Measurements from ENCODE around the gene BHLHA15.
"Not testable (repeated sequence)": the region's sequence is repeated elsewhere in the genome, so short reads cannot be mapped to it uniquely, and the experiment has no call there.

The BHLHA15 gene

DNA sequence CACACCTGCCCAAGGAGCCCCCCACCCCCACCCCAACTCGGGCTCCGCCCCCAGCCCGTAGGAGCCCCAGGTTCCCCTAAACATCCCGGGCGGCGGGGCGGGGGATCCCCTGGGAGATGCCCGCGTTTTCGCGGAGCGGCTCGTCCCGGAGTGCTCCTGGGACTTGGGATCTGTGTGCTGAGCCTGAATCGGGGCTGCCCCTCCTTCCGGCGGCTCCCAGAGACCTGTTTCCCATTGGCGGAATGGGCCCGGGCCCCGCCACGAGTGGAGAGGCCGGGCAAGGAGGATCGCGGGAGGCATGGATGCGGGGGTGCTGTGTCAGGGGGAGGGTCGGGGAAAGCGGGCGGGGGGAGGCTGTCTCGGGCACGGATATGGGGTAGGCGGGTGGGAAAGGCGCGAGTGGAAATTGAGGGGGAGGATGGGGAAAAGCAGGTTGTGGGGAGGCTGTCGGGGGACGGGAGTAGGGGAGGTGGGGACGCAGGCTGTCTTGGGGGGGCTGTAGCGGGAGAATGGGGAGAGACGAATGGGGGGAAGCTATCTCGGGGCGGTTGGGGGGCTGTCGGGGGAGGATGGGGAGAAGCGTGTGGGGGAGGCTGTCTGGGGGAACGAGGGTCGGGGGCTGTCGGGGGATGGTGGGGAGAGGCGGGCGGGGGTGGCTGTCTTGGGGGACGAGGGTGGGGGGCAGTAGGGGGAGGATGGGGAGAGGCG, 572 bp upstream of the BHLHA15 start:
- DNase-seq (ENCODE audit: low read depth) = no peak

DNA sequence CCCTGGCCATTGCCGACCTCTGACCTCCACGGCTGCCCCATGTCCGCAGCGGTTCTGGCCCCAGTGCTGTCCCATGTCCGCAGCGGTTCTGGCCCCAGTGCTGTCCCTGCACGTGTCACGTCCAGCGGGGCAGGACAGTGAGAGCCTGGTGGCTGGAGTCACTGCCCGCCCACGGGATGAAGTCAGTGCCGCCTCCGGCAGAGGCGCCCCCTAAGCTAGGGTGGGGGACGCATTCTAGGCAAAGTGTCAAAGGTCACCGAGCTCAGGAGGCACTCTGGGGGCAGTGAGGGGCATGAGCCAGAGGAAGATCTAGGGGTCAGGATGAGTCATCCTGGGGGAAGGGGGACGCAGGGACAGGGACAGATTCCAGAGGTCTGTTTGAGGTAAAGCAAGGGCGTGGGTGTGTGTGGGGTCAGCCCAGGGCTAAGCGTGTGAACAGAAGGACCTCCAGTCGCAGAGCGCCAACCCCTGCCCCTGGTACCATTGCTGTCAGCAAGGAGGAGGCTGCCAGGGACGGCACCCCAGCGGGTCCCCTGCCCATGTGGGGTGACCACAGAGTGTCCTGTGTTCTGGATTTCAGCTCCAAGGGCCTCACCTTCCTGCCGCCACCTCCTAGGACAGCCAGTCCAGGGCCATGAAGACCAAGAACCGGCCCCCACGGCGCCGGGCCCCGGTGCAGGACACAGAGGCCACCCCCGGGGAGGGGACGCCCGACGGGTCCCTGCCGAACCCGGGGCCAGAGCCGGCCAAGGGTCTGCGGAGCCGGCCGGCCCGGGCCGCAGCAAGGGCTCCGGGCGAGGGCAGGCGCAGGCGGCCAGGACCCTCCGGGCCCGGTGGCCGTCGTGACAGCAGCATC, 665 bp downstream of the BHLHA15 start:
- DNase-seq (ENCODE audit: low read depth) = no peak

DNA sequence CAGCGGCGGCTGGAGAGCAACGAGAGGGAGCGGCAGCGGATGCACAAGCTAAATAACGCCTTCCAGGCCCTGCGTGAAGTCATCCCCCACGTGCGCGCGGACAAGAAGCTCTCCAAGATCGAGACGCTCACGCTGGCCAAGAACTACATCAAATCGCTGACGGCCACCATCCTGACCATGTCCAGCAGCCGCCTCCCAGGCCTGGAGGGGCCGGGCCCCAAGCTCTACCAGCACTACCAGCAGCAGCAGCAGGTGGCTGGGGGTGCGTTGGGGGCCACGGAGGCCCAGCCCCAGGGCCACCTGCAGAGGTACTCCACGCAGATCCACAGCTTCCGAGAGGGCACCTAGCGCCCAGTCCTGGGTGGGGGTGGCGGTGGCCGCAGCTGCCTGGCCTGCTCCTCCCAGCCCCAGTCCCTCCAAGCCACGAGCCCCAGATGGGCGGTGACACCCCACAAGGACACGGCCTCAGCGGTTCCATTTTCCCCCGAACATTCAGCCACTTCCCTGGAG, 1.3 kb downstream of the BHLHA15 start:
- DNase-seq (ENCODE audit: low read depth) = no peak

DNA sequence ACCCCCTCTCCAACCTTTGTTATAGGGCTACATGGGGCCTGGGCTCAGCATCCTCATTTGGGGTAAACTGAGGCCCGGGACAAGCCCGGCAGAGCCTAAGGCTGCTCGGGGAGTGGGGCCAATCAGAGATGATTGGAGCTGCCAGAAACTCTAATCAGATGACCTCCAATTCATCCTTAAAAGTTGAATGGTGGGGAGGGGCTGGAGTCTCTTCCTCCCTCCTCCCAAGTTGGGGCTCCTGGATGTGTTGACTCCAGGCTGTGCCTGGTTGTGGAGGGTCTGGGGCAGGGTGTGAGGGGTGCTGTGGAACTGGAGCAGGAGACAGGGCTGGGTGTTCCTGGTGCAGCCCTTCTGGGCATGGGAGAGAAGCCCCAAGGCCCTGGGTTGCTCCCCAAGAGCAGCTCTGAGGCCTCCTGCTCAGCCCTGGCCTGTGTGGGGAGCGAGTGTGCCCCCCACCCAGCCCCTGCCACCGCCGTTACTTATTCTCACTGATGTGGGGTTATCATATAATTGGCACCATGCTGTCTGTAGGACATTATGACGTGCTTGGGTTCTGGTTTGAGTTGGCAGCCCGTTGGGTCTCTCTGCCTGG, 2.2 kb downstream of the BHLHA15 start:
- DNase-seq (ENCODE audit: low read depth) = no peak

DNA sequence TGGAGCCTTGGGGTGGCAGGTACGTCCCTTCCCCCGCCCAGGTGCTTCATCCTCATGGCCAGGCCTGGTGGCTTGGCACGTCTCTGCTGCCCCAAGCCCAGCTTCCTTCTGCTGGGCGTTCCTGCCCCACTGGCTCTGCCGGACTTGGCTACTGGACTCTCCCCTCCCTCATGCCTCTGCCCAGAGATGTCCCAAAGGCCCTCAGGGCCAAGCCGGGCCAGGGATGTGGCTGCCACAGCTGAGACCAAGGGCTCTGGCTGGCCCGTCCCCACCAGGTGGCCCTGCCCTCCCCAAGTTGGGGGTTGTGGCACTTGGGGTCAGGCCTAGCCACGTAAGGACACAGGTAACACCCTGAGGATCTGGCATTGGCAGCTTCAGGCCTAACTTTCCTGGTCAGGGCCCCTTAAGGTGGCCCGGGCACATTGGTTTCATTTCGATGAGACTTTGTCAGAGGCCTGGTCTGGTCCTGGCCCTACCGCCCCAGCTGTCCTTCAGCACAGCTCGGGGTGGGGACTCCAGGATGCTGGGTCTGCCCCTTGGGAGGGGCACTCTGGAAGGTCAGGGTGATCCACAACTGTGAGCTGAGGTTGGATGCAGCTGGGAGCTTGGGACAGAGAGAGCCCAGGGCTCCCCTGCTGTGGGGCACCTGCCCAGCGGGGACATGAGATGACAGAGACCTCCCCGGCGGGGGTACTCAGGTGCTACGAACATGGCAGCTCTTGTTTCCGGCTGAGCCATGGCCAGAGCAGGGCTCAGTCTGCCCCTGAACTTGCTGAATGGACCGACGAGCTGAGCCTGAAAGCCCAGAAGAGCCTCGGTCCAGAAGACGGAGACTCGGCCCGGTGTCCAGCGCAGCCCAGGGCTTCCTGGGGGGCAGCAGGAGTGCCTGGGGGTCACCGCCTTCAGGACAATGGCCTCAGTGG, 2.9 kb downstream of the BHLHA15 start:
- DNase-seq (ENCODE audit: low read depth) = no peak

DNA sequence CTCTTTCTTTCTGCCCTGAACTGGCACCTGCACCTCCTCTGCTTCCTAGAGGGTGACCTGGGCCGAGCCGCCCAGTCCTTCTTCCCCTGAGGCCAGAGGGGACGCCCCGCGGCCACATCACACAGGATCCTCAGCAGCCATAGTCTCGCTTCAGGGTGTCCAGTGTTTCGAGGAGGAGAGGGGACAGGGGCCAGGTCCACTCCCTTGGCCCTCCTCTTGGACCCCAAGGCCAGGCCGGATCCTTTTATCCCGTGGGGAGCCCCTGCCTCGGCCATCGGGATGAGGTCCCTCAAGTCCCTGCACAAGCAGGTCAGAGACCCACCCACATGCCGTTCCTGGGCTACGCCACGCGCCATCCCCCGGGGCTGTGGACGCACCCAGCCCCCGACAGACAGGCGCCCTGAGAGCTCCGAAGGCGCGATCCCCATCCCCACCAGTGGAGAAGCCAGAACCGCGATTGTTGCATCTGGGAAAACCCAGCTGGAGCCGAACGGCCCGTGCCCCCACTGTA, 3.6 kb downstream of the BHLHA15 start:
- DNase-seq (ENCODE audit: low read depth) = no peak

DNA sequence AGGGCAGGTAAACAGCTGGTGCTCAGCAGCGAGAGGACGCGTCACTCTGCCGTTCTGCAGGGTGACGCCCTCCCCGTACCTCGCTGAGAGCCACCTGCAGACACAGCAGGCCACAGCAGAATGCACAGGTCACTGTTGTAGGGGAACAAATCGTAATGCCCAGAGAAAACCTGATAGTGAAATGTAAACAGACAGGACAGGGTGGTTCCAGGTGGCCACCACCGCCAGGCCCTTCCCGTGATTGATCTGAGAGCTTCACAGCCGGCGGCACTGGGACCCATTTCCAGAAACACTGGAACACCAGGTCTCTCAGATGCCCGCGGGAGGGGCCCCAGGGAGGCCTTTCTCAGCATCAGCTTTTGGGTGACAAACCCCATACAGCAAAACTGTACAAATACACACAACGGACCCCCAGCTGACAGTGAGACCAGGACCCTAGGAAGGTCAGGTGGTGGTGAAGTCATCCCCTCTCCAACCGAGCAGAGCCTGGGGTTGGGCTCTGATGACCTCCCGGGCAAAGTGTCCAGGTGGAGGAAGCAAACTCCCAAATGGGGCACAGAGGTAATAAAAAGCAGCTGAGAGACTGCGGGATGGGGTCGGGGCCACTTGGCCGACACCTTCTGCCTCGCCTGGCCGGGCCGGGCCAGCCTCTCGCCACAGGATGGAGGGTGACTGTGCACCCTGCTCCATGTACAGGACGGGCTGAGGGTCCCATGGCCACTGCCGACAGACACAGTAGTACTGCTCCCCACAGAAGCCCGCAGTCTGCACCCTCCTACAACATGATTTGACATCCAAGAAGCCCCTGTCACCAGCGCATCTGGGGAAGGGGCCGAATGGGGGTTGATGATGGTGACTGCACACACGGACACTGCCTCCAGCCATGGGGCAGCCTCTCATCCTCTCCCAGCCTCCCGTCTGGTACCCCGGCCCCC, 4.6 kb downstream of the BHLHA15 start:
- no peak for DNase-seq (ENCODE audit: low read depth)

DNA sequence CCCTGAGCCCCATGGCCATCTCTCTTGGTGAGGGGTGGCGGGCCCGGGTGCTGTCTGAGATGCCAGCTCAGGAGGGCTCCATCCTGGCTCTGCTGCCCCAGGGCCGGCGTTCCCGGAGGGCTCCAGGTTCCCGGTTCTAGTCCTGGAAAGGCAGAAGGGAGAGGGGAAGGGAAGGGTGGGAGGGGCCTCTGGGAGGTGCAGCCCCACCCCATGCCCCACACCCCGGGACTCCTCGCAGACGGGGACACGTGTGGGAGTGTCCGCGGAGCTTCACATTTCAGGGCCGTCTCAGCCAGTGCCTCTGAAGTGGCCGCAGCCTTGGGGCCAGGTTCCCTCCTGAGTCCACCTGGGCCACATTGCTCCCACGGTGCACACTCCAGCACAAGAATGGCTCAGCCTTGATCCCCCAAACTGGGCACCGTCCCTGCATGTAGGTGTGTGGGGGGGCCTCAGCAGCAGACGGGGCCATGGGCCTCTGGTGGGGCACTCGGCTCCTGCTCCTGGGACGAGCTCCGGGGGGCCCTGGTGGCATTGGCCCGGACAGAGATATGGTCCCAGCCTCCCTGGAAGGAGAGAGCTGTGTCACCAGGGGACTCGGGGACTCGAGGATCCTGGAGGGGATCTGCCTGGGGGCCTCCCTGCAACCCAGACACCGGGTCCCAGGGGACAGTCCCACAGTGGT, 5.8 kb downstream of the BHLHA15 start:
- DNase-seq (ENCODE audit: low read depth) = no peak

DNA sequence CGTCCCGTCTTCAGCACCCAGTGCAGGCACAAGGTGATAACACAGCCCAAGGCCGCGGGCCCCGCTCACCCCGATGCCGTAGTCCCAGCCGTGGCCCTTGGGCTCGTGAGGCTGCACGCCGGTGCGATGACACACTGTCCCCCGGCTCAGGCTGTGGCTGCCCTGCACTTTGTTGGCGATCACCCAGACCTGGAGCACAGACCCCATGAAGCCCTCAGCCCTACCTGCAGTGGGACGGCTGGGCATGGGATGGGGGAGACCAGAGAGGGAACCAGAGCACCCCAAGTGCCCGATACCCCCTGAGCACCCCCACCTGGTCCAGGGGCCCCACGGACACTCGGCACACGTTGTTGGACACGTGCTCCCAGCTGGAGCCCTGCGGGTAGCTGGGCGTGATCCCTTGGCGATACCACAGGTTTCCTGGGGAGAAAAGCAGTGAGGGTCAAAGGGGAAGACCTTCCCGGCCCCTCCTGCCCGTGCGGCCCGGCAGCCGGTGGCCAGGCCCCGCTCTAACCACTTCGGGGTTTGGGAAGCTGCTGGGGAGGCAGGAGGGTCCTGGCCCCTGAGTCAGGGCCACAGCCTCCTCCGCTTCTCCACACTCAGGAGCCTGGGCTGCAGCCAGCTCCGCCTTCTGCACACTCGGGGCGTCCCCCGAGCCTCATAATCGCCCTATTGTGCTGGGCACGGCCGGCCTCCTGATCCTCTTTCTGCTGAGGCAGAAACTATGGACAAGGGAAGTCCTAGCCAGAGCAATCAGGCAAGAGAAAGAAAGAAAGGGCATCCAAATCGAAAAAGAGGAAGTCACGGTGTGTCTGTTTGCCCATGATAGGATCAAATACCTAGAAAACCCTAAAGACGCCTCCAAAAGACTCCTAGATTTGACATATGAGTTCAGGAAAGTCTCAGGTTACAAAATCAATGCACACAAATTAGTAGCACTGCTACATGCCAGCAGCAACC, 6.7 kb downstream of the BHLHA15 start:
- no peak for DNase-seq (ENCODE audit: low read depth)

DNA sequence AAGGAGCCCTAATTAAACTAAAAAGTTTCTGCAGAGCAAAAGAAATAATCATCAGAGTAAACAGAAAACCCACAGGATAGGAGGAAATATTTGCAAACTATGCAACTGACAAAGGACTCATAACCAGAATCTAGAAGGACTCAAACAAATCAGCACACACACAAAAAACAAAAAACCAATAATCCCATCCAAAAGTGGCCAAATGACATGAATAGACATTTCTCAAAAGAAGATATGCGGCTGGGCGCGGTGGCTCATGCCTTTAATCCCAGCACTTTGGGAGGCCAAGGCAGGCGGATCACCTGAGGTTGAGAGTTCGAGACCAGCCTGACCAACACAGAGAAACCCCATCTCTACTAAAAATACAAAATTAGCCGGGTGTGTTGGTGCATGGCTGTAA, 8.1 kb downstream of the BHLHA15 start:
- not testable (repeated sequence) for DNase-seq (ENCODE audit: low read depth)

DNA sequence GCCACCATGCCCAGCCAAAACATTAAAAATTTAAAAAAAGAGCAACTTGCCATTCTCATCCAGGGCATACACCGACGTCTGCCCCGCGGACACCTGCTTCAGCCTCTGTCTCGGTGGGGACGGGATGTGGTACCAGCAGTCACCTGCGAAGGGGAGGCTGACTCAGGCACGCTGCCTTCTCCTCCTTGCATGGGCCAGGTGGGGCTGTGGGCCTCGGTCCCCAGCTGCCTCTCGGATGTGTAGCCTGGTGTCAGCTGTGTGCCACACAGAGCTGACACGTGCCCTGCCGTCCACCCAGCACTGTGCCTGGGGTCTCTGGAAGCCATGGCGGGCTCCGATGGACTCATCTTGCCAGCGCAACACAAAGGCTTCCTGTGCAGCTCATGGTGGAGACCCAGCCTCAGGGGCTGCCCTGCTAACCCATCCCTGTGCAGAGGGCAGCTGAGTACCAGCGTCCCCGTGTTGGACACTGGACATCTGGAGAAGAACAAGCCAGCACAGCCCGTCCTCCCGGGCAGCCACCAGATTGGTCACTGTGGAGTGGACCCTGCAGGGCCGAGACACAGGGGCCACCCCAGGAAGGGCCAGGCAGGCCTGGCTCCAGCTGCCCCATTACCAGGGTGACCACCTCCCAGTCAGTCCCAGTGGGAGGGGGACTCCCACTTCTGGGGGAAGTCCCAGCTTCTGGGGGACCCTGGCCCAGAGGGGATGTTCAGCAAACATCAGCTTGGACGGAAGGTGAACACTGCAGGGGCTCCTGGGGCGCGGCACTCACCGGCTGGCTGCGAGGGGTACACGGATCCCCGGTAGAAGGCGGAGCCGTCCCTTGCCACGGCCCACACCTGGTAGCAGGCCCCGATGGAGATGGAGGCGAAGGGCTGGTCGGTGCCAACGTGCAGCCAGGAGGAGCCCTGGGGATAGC, 10.6 kb downstream of the BHLHA15 start:
- DNase-seq (ENCODE audit: low read depth) = no peak

DNA sequence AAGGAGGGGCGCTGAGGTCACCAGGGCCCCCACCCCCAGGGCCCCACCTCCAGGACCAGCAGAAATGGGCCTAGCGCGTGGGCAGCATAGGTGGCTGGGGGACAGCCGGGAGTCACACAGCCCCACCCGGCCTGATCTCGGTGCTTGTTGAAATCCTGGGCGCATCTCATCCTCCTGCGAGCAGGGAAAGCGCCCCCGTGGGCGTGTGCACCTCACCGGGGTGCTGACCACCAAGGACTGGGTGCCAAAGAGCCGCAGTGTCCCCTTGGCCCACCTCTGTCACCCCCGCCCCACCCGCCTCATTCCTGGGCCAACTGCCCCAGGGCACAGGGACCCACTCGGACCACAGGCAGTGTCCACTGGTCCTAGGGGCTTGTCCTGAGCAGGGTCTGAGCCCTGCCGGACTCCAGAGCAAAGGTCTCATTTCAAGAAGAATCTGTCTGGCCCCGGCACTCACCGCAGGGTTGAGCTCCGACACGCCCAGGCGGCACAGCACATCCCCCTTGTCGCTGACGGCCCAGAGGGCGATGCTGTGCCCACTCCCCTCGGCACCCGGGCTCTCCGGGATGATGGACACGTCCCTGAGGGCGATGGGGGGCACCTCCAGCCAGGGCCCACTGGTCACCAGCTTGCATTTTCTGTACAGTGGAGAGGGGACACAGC, 11.4 kb downstream of the BHLHA15 start:
- DNase-seq (ENCODE audit: low read depth) = no peak

DNA sequence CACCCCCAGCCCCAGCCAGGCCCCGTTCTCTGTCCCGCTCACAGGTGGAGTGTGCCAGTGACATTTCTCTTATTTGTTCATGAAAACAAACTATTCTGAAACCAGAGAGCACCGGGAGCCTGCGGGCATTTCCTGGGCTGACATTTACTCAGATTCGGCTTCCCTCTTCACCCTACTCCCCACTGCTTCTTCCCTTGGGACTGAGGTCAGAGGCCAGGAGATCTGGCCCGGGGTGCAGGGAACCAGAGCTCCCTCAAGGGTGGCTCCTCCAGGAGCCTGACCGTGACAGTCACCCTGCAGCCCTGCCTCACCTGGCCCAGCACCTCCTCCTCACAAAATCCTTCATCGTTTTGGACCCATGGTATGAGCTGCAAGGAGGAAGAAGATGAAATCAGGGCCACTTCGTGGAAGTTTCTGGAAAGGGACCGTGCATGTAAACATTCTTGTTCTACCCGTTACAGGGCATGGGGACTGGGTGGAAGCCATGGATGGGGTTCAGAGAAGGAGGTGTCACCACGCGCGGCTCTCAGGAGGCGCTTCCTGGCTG, 12.2 kb downstream of the BHLHA15 start:
- DNase-seq (ENCODE audit: low read depth) = no peak

DNA sequence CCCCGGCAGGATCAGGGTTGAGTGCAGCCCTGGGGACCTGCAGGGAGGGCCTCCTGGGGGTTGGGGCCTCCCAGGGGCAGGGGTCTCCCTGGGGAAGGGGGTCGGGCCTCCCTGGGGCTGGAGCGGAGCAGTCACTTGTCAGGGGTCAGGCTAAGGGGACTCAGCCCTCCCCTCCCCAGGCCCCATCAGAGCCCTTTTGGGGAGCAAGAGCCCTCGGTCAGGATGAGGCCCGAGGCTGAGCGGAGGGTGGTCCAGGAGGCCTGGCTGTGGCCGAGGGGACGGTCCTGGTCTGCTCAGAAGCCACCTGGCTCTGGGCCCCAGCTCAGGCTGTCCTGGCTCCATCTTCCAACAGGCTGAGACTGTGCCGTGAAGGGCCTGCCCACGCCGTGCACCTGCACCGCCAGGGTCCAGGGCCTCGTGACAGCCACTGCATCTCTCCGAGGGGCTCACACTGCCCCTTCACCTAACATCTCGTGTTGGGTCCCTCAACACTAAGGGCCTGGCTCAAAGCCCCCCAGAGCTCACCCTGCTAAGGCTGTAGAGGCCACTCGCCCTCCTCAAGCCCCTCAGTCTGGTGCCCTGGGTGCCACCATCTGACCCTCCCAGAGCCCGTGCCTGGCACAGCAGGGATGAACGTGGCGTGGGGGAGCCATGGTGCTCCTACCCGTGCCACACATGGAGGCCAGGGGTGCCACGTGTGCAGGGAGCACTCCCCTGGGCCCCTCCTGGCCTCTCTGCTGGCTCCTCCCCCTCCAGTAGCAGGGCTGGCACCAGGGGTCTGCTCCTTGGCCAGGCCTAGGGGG, 12.9 kb downstream of the BHLHA15 start:
- no peak for DNase-seq (ENCODE audit: low read depth)

DNA sequence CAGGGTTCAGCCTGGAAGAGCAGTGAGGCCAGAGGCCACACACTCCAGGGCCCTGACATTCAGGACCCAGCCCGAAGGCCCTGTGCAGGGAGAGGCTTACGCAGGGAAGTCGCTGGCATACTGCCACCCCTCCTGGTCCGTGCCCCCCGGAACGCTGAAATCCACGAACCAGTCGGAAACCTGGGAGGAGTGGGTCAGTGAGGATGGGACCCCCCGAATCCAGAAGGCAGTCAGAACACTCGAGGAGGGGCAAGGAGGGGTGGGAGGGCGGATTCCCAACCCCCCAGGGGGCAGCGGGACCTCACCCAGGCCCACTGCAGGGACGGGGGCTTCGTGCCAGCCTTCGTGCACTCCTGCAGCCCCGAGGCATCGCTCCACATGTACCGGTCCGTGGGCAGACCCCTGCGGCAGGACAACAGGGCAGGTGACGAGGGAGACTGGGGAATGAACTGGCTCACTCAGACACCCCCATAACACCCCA, 13.5 kb downstream of the BHLHA15 start:
- no peak for DNase-seq (ENCODE audit: low read depth)
